Measurements from ENCODE around the gene PHF21B. TPM values are rescaled to one million over a fixed set of nuclear protein-coding genes. Genes with fewer than 3 reads are reported as not detected.
A peak's percentile ranks its signal among the peaks of the same experiment; 100 is the strongest.

Gene PHF21B
- total and polyA plus RNA-seq, 2 of the 8 experiments (the other 6 are each of a cell fraction or from before 2014, with no cell fraction given) = 19.3 to 68.1 TPM

- H3K14ac ChIP-seq (ENCODE audit: insufficient read length) = no peak overlapping the region
- no peak overlapping the region for H2AK5ac ChIP-seq (ENCODE audit: low read depth, low read length)
- H3K9ac ChIP-seq (replicated peaks in 1 of 4; ENCODE audit: extremely low read depth in 1 of 4, low read depth in 3 of 4, low read length in 3 of 4) = no peak overlapping the region
- no peak overlapping the region for H4K91ac ChIP-seq (replicated peaks; ENCODE audit: insufficient read length, low read length)
- POLR2A ChIA-PET (ENCODE audit: partially characterized antibody) = no interaction called here
- H2BK12ac ChIP-seq (ENCODE audit: low read depth, low read length) = no peak overlapping the region
- H3K4me2 ChIP-seq (ENCODE audit: insufficient read depth in 1 of 2, low read depth in 2 of 2, low read length in 2 of 2) = no peak overlapping the region
- no peaks in the 10 kb centered on the region for H3K23me2 ChIP-seq (ENCODE audit: low read depth, low read length)
- no peak for DNase-seq (ENCODE audit: low read depth in 1 of 2, low spot score in 2 of 2)
- no peak overlapping the region for H3K23ac ChIP-seq (ENCODE audit: insufficient read length)
- 0 out of 2 replicates have a peak overlapping the region, but pooled peaks have one; percentile 37 for H4K8ac ChIP-seq (ENCODE audit: extremely low read depth, insufficient read depth, low read length)
- H3K27me3 ChIP-seq (replicated peaks in 1 of 4; ENCODE audit: control insufficient read depth in 3 of 4, extremely low read depth in 1 of 4, insufficient read depth in 3 of 4, low read length in 3 of 4) = no peaks in the 10 kb centered on the region
- H2AFZ ChIP-seq (ENCODE audit: low read length) = no peak overlapping the region
- H3K4me3 ChIP-seq (ENCODE audit: extremely low read depth in 1 of 4, insufficient read depth in 2 of 4, low read depth in 3 of 4, low read length in 4 of 4) = no peak overlapping the region
- 92% methylated on average over 8 of the region's 8 CpGs; no CpG with 5 or more reads in 1 of the 2 experiments for WGBS, 2 experiments (ENCODE audit: extremely low coverage in 1 of 2, insufficient coverage in 1 of 2, insufficient read length in 1 of 2, insufficient replicate concordance in 2 of 2, low coverage in 1 of 2, low lambda C conversion rate in 2 of 2, missing lambda C conversion rate in 1 of 2)
- H3K9me3 ChIP-seq (ENCODE audit: insufficient read depth in 2 of 2, low read depth in 1 of 2, low read length in 1 of 2) = no peaks in the 10 kb centered on the region
- H3K4ac ChIP-seq (replicated peaks; ENCODE audit: insufficient read length, low read depth, low read length) = no peak overlapping the region
- H3K4me1 ChIP-seq (replicated peaks in 1 of 4; ENCODE audit: control insufficient read depth in 3 of 4, insufficient read depth in 4 of 4, low read length in 3 of 4) = peaks cover 0 to 24% (median 16%) of the 10 kb centered on the region in 4 experiments; a peak in 4 of 7 replicates
- H3K56ac ChIP-seq (replicated peaks; ENCODE audit: insufficient read length, low read depth, low read length) = no peak overlapping the region
- H3K79me1 ChIP-seq (ENCODE audit: low read depth, low read length) = peaks cover 18% of the 10 kb centered on the region
- no peak overlapping the region for H2BK20ac ChIP-seq (ENCODE audit: low read length)
- H4K20me1 ChIP-seq (replicated peaks in 1 of 2; ENCODE audit: control insufficient read depth in 1 of 2, insufficient read depth in 2 of 2, low read length in 2 of 2) = peaks cover 24 to 49% of the 10 kb centered on the region in 2 experiments
- no peak for FAIRE-seq
- no peak overlapping the region for H2BK120ac ChIP-seq (replicated peaks; ENCODE audit: low read depth, low read length)
- H3K36me3 ChIP-seq (ENCODE audit: control insufficient read depth in 2 of 4, insufficient read depth in 4 of 4, low read length in 3 of 4) = no peaks in the 10 kb centered on the region; a peak in 2 of 8 replicates
- no peak overlapping the region for H4K5ac ChIP-seq (ENCODE audit: insufficient read length, low read depth, low read length)
- H2BK5ac ChIP-seq (ENCODE audit: low read depth, low read length) = no peak overlapping the region
- CTCF ChIA-PET (ENCODE audit: partially characterized antibody) = interaction anchor here (0.5 kb wide), 1 partner anchor 431 kb away, joined by 3 read pairs; no protein-coding TSS in a partner anchor
- peaks cover 0 to 2% of the 10 kb centered on the region in 2 experiments; a peak in 1 of 4 replicates for H3K79me2 ChIP-seq (ENCODE audit: control insufficient read depth in 1 of 2, insufficient read depth in 2 of 2, low read length in 2 of 2)
- H3K27ac ChIP-seq (ENCODE audit: low read depth, low read length) = no peak overlapping the region
- H3K18ac ChIP-seq (ENCODE audit: extremely low read depth, low read length) = no peak overlapping the region
- no peak overlapping the region for H2BK15ac ChIP-seq (ENCODE audit: low read length)
These were observed 72.6 kb downstream of the PHF21B start for GRCh38 chr22:44937216-44937615.

All from H1 (cell line).